Measurements from ENCODE around the gene GRIA3. TPM values are rescaled to one million over a fixed set of nuclear protein-coding genes. Genes with fewer than 3 reads are reported as not detected.

Gene GRIA3
- total RNA-seq, 1 donor from 2014 or later = 18.6 TPM

GRCh38 chrX:123263270-123263669 is 79.2 kb downstream of the GRIA3 start:
- H2AFZ ChIP-seq (ENCODE audit: low read depth, low read length) = no peak overlapping the region

GRCh38 chrX:123263747-123264146 is 79.7 kb downstream of the GRIA3 start:
- Histone ChIP-seq H2AFZ (ENCODE audit: low read depth, low read length) (no peak overlapping the region), H3K79me2 (ENCODE audit: insufficient read depth, low read length) (no peaks in the 10 kb centered on the region), H3K4me2 (ENCODE audit: low read length) (no peak overlapping the region), H4K20me1 (ENCODE audit: insufficient read depth, low read length) (no peaks in the 10 kb centered on the region), H3K27ac (ENCODE audit: low read depth, low read length) (no peak overlapping the region), H3K4me1 (ENCODE audit: insufficient read depth, low read length) (no peaks in the 10 kb centered on the region), H3K9ac (ENCODE audit: low read length) (no peak overlapping the region), H3K4me3 (ENCODE audit: insufficient read depth, low read depth, low read length) (no peak overlapping the region), H3K27me3 (ENCODE audit: insufficient read depth, low read length) (no peaks in the 10 kb centered on the region), H3K36me3 (ENCODE audit: insufficient read depth, low read length) (no peaks in the 10 kb centered on the region), H3K9me3 (ENCODE audit: insufficient read depth, low read depth, low read length) (no peaks in the 10 kb centered on the region)
- DNase-seq (ENCODE audit: low read depth) (no peak), FAIRE-seq (peak; percentile 77)
- TF ChIP-seq, protein P1, sequence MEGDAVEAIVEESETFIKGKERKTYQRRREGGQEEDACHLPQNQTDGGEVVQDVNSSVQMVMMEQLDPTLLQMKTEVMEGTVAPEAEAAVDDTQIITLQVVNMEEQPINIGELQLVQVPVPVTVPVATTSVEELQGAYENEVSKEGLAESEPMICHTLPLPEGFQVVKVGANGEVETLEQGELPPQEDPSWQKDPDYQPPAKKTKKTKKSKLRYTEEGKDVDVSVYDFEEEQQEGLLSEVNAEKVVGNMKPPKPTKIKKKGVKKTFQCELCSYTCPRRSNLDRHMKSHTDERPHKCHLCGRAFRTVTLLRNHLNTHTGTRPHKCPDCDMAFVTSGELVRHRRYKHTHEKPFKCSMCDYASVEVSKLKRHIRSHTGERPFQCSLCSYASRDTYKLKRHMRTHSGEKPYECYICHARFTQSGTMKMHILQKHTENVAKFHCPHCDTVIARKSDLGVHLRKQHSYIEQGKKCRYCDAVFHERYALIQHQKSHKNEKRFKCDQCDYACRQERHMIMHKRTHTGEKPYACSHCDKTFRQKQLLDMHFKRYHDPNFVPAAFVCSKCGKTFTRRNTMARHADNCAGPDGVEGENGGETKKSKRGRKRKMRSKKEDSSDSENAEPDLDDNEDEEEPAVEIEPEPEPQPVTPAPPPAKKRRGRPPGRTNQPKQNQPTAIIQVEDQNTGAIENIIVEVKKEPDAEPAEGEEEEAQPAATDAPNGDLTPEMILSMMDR (IDR thresholded peaks at IDR 0.05; ENCODE audit: insufficient read depth, low read depth, low read length) = no peak
- no peak for TF ChIP-seq EZH2 (IDR thresholded peaks at IDR 0.05; ENCODE audit: insufficient read depth, low read length)
- H3K9me3 Mint-ChIP-seq (ENCODE audit: unreplicated experiment) = no peaks in the 10 kb centered on the region
- no peak overlapping the region for H3K4me3 Mint-ChIP-seq (ENCODE audit: unreplicated experiment)
- H3K27ac Mint-ChIP-seq (ENCODE audit: unreplicated experiment) = no peak overlapping the region
- H3K36me3 Mint-ChIP-seq (ENCODE audit: low read depth, unreplicated experiment) = no peaks in the 10 kb centered on the region
- no peaks in the 10 kb centered on the region for H3K27me3 Mint-ChIP-seq (ENCODE audit: low read depth, unreplicated experiment)
- H3K4me1 Mint-ChIP-seq (ENCODE audit: low read depth, unreplicated experiment) = no peaks in the 10 kb centered on the region

More at GRCh38 chrX:123263270-123263669, 79.2 kb downstream of the GRIA3 start:
- Histone ChIP-seq H3K79me2 (ENCODE audit: insufficient read depth, low read length) (no peaks in the 10 kb centered on the region), H3K9me3 (ENCODE audit: insufficient read depth, low read depth, low read length) (no peaks in the 10 kb centered on the region), H3K4me2 (ENCODE audit: low read length) (no peak overlapping the region), H3K4me1 (ENCODE audit: insufficient read depth, low read length) (no peaks in the 10 kb centered on the region), H3K9ac (ENCODE audit: low read length) (no peak overlapping the region), H3K4me3 (ENCODE audit: insufficient read depth, low read depth, low read length) (no peak overlapping the region), H3K36me3 (ENCODE audit: insufficient read depth, low read length) (no peaks in the 10 kb centered on the region), H4K20me1 (ENCODE audit: insufficient read depth, low read length) (no peaks in the 10 kb centered on the region), H3K27ac (ENCODE audit: low read depth, low read length) (no peak overlapping the region), H3K27me3 (ENCODE audit: insufficient read depth, low read length) (no peaks in the 10 kb centered on the region)
- H3K27ac Mint-ChIP-seq (ENCODE audit: unreplicated experiment) = no peak overlapping the region
- H3K36me3 Mint-ChIP-seq (ENCODE audit: low read depth, unreplicated experiment) = no peaks in the 10 kb centered on the region
- H3K27me3 Mint-ChIP-seq (ENCODE audit: low read depth, unreplicated experiment) = no peaks in the 10 kb centered on the region
- no peaks in the 10 kb centered on the region for H3K4me1 Mint-ChIP-seq (ENCODE audit: low read depth, unreplicated experiment)
- no peak for TF ChIP-seq EZH2 (IDR thresholded peaks at IDR 0.05; ENCODE audit: insufficient read depth, low read length)
- TF ChIP-seq, protein P1 (IDR thresholded peaks at IDR 0.05; ENCODE audit: insufficient read depth, low read depth, low read length) = no peak
- no peaks in the 10 kb centered on the region for H3K9me3 Mint-ChIP-seq (ENCODE audit: unreplicated experiment)
- no peak overlapping the region for H3K4me3 Mint-ChIP-seq (ENCODE audit: unreplicated experiment)
- no peak for DNase-seq (ENCODE audit: low read depth)
- FAIRE-seq = peak; percentile 13

- Histone ChIP-seq H3K4me1 (ENCODE audit: insufficient read depth, low read length) (no peaks in the 10 kb centered on the region), H3K79me2 (ENCODE audit: insufficient read depth, low read length) (no peaks in the 10 kb centered on the region), H4K20me1 (ENCODE audit: insufficient read depth, low read length) (no peaks in the 10 kb centered on the region), H3K36me3 (ENCODE audit: insufficient read depth, low read length) (no peaks in the 10 kb centered on the region), H3K9me3 (ENCODE audit: insufficient read depth, low read depth, low read length) (no peaks in the 10 kb centered on the region), H3K9ac (ENCODE audit: low read length) (no peak overlapping the region), H3K4me2 (ENCODE audit: low read length) (peak overlapping the region; percentile 30), H2AFZ (ENCODE audit: low read depth, low read length) (no peak overlapping the region), H3K27me3 (ENCODE audit: insufficient read depth, low read length) (no peaks in the 10 kb centered on the region), H3K4me3 (ENCODE audit: insufficient read depth, low read depth, low read length) (no peak overlapping the region), H3K27ac (ENCODE audit: low read depth, low read length) (no peak overlapping the region)
- FAIRE-seq (peak; percentile 98), DNase-seq (ENCODE audit: low read depth) (peak; percentile 86)
- no peak overlapping the region for H3K27ac Mint-ChIP-seq (ENCODE audit: unreplicated experiment)
- no peak overlapping the region for H3K4me3 Mint-ChIP-seq (ENCODE audit: unreplicated experiment)
- H3K9me3 Mint-ChIP-seq (ENCODE audit: unreplicated experiment) = no peaks in the 10 kb centered on the region
- H3K36me3 Mint-ChIP-seq (ENCODE audit: low read depth, unreplicated experiment) = no peaks in the 10 kb centered on the region
- no peaks in the 10 kb centered on the region for H3K27me3 Mint-ChIP-seq (ENCODE audit: low read depth, unreplicated experiment)
- TF ChIP-seq EZH2 (IDR thresholded peaks at IDR 0.05; ENCODE audit: insufficient read depth, low read length) = no peak
- TF ChIP-seq, protein P1 (IDR thresholded peaks at IDR 0.05; ENCODE audit: insufficient read depth, low read depth, low read length) = no peak
- H3K4me1 Mint-ChIP-seq (ENCODE audit: low read depth, unreplicated experiment) = no peaks in the 10 kb centered on the region
These were observed 83.1 kb downstream of the GRIA3 start for GRCh38 chrX:123267220-123267619.
